ENCODE data around the gene RTN4RL2. TPM values are rescaled to one million over a fixed set of nuclear protein-coding genes. Genes with fewer than 3 reads are reported as not detected.

Gene RTN4RL2
- total RNA-seq, 1 experiment from 2014 or later: 15.5 TPM

DNA sequence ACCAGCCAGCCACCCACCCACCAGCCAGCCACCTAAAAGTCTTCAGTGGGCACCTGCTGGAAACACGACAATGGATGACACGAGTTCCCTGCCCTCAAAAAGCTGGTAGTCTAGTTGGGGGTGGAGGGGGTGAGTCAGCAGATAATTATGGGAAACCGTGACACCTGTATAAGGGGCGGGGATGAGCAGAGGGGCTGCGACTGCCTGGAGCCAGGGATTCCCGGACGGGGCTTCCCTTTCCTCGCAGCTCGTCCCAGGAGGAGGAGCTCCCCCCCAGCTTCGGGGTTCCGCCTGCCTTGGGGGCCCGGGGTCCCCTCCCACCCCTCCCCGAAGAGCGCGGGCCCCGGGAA lies 2.3 kb upstream of the RTN4RL2 start:
- TF ChIP-seq ELF4 (CRISPR knock-in tag; IDR thresholded peaks at IDR 0.05; ENCODE audit: low read depth): no peak
- TF ChIP-seq ERG (CRISPR knock-in tag; IDR thresholded peaks at IDR 0.05): no peak
- TF ChIP-seq, protein P1, sequence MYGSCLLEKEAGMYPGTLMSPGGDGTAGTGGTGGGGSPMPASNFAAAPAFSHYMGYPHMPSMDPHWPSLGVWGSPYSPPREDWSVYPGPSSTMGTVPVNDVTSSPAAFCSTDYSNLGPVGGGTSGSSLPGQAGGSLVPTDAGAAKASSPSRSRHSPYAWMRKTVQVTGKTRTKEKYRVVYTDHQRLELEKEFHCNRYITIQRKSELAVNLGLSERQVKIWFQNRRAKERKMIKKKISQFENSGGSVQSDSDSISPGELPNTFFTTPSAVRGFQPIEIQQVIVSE (CRISPR knock-in tag; IDR thresholded peaks at IDR 0.05; ENCODE audit: borderline replicate concordance): no peak
- no peak for TF ChIP-seq TEAD1 (CRISPR knock-in tag; IDR thresholded peaks at IDR 0.05)
- TF ChIP-seq NR3C1 (CRISPR knock-in tag; conservative IDR thresholded peaks at IDR 0.05; ENCODE audit: low read depth): no peak
- peak; percentile 46; the same call in 1 of the 2 replicates for TF ChIP-seq NFE2L1 (CRISPR knock-in tag; IDR thresholded peaks at IDR 0.05)
- TF ChIP-seq, protein P2, sequence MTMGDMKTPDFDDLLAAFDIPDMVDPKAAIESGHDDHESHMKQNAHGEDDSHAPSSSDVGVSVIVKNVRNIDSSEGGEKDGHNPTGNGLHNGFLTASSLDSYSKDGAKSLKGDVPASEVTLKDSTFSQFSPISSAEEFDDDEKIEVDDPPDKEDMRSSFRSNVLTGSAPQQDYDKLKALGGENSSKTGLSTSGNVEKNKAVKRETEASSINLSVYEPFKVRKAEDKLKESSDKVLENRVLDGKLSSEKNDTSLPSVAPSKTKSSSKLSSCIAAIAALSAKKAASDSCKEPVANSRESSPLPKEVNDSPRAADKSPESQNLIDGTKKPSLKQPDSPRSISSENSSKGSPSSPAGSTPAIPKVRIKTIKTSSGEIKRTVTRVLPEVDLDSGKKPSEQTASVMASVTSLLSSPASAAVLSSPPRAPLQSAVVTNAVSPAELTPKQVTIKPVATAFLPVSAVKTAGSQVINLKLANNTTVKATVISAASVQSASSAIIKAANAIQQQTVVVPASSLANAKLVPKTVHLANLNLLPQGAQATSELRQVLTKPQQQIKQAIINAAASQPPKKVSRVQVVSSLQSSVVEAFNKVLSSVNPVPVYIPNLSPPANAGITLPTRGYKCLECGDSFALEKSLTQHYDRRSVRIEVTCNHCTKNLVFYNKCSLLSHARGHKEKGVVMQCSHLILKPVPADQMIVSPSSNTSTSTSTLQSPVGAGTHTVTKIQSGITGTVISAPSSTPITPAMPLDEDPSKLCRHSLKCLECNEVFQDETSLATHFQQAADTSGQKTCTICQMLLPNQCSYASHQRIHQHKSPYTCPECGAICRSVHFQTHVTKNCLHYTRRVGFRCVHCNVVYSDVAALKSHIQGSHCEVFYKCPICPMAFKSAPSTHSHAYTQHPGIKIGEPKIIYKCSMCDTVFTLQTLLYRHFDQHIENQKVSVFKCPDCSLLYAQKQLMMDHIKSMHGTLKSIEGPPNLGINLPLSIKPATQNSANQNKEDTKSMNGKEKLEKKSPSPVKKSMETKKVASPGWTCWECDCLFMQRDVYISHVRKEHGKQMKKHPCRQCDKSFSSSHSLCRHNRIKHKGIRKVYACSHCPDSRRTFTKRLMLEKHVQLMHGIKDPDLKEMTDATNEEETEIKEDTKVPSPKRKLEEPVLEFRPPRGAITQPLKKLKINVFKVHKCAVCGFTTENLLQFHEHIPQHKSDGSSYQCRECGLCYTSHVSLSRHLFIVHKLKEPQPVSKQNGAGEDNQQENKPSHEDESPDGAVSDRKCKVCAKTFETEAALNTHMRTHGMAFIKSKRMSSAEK (CRISPR knock-in tag; IDR thresholded peaks at IDR 0.05; ENCODE audit: borderline replicate concordance): no peak
- TF ChIP-seq ZNF219 (CRISPR knock-in tag; IDR thresholded peaks at IDR 0.05; ENCODE audit: borderline replicate concordance): no peak
- TF ChIP-seq MYBL2 (CRISPR knock-in tag; IDR thresholded peaks at IDR 0.05): no peak
- TF ChIP-seq CREB1 (CRISPR knock-in tag; IDR thresholded peaks at IDR 0.05): no peak
- TF ChIP-seq, protein P3, sequence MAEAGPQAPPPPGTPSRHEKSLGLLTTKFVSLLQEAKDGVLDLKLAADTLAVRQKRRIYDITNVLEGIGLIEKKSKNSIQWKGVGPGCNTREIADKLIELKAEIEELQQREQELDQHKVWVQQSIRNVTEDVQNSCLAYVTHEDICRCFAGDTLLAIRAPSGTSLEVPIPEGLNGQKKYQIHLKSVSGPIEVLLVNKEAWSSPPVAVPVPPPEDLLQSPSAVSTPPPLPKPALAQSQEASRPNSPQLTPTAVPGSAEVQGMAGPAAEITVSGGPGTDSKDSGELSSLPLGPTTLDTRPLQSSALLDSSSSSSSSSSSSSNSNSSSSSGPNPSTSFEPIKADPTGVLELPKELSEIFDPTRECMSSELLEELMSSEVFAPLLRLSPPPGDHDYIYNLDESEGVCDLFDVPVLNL (CRISPR knock-in tag; IDR thresholded peaks at IDR 0.05; ENCODE audit: borderline replicate concordance, low read depth): no peak
- TF ChIP-seq FOXK1 (CRISPR knock-in tag; IDR thresholded peaks at IDR 0.05): no peak
- TF ChIP-seq NFYB (CRISPR knock-in tag; conservative IDR thresholded peaks at IDR 0.05; ENCODE audit: low read depth): no peak
- no peak for TF ChIP-seq KAT7 (CRISPR knock-in tag; IDR thresholded peaks at IDR 0.05; ENCODE audit: borderline replicate concordance)
- TF ChIP-seq, protein P4, sequence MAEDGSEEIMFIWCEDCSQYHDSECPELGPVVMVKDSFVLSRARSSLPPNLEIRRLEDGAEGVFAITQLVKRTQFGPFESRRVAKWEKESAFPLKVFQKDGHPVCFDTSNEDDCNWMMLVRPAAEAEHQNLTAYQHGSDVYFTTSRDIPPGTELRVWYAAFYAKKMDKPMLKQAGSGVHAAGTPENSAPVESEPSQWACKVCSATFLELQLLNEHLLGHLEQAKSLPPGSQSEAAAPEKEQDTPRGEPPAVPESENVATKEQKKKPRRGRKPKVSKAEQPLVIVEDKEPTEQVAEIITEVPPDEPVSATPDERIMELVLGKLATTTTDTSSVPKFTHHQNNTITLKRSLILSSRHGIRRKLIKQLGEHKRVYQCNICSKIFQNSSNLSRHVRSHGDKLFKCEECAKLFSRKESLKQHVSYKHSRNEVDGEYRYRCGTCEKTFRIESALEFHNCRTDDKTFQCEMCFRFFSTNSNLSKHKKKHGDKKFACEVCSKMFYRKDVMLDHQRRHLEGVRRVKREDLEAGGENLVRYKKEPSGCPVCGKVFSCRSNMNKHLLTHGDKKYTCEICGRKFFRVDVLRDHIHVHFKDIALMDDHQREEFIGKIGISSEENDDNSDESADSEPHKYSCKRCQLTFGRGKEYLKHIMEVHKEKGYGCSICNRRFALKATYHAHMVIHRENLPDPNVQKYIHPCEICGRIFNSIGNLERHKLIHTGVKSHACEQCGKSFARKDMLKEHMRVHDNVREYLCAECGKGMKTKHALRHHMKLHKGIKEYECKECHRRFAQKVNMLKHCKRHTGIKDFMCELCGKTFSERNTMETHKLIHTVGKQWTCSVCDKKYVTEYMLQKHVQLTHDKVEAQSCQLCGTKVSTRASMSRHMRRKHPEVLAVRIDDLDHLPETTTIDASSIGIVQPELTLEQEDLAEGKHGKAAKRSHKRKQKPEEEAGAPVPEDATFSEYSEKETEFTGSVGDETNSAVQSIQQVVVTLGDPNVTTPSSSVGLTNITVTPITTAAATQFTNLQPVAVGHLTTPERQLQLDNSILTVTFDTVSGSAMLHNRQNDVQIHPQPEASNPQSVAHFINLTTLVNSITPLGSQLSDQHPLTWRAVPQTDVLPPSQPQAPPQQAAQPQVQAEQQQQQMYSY (CRISPR knock-in tag; IDR thresholded peaks at IDR 0.05): peak; percentile 95
- TF ChIP-seq ZNF423 (CRISPR knock-in tag; IDR thresholded peaks at IDR 0.05): no peak
- no peak for TF ChIP-seq ZNF281 (CRISPR knock-in tag; IDR thresholded peaks at IDR 0.05)
- peak overlapping the region; percentile 80 for H3K4me3 Mint-ChIP-seq
- H3K9me3 Mint-ChIP-seq: no peaks in the 10 kb centered on the region
- peak; percentile 3; the same call in 1 of the 2 replicates for ATAC-seq
- CTCF ChIA-PET: interaction anchor here (0.6 to 7.4 kb wide), 53 partner anchors 8 to 1066 kb away, joined by 3 to 260 read pairs (median 7); partner anchors contain the start of genes P2RX3, SLC43A1, SMTNL1 and TIMM10
- peak; percentile 61 for DNase-seq (ENCODE audit: low spot score)
- H3K27ac Mint-ChIP-seq: no peak overlapping the region
- peaks cover 33% of the 10 kb centered on the region for H3K4me1 Mint-ChIP-seq
- POLR2A ChIA-PET: interaction anchor here (0.6 to 2.7 kb wide), 13 partner anchors 15 to 1120 kb away, joined by 3 to 15 read pairs (median 4); partner anchors contain the start of gene SLC43A1
- peaks cover 62% of the 10 kb centered on the region for H3K27me3 Mint-ChIP-seq (ENCODE audit: low read depth)
- no peaks in the 10 kb centered on the region for H3K36me3 Mint-ChIP-seq

Data from WTC11 (cell line).